Measurements from ENCODE around the gene GLMP.

Gene GLMP

DNA sequence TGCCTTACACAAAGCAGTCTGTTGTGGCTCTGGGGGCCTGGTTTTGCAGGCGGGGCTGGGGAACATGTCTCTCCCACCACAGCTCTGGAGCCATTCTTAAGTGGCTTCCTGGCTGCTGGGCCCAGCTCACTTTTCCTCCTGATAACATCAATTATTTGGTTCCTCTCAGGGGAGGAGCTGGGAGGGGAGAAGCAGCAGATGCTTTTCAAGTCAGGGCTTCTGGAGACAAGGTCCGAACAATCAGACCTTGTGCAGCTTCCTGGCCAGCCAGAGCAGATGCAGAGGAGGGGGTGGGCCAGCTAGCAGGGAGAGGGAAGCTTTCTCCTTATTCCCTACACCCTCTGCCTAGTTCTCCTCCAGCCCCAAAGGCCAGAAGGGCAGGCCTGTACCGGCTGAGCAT lies 44.0 kb downstream of the GLMP start:
- WGBS, 2 experiments (ENCODE audit: insufficient coverage in 2 of 2), result 74 to 86% methylated on average over 2 to 3 of the region's 3 CpGs
- Histone ChIP-seq H3K36me3 (ENCODE audit: control insufficient read depth, insufficient read depth, low read length) (peaks cover 76% of the 10 kb centered on the region), H3K4me3 (ENCODE audit: extremely low read depth, insufficient read depth, low read length, poor library complexity, severe bottlenecking) (no peak overlapping the region)

GRCh38 chr1:156249593-156249992 lies 45.9 kb downstream of the GLMP start:
- H3K9me3 ChIP-seq (ENCODE audit: control insufficient read depth, low read length), result no peaks in the 10 kb centered on the region
- 90 to 98% methylated on average over 2 to 4 of the region's 5 CpGs for WGBS, 2 experiments (ENCODE audit: insufficient coverage in 2 of 2)
- H3K27ac ChIP-seq (ENCODE audit: low read depth, low read length, severe bottlenecking), result peak overlapping the region; percentile 10
- H3K36me3 ChIP-seq (ENCODE audit: control insufficient read depth, insufficient read depth, low read length), result peaks cover 60% of the 10 kb centered on the region
- peaks cover 57% of the 10 kb centered on the region for H3K4me1 ChIP-seq (ENCODE audit: control insufficient read depth, insufficient read depth, low read length, poor library complexity, severe bottlenecking)
- H3K4me3 ChIP-seq (ENCODE audit: extremely low read depth, insufficient read depth, low read length, poor library complexity, severe bottlenecking), result no peak overlapping the region

More for the DNA sequence above, 44.0 kb downstream of the GLMP start:
- H3K4me1 ChIP-seq (ENCODE audit: control insufficient read depth, insufficient read depth, low read length, poor library complexity, severe bottlenecking), result peaks cover 61% of the 10 kb centered on the region
- H3K27ac ChIP-seq (ENCODE audit: low read depth, low read length, severe bottlenecking), result peak overlapping the region; percentile 76
- no peaks in the 10 kb centered on the region for H3K9me3 ChIP-seq (ENCODE audit: control insufficient read depth, low read length)

GRCh38 chr1:156248323-156248683 lies 47.2 kb downstream of the GLMP start:
- Histone ChIP-seq H3K4me3 (ENCODE audit: extremely low read depth, insufficient read depth, low read length, poor library complexity, severe bottlenecking) (no peak overlapping the region), H3K36me3 (ENCODE audit: control insufficient read depth, insufficient read depth, low read length) (peaks cover 47% of the 10 kb centered on the region), H3K27ac (ENCODE audit: low read depth, low read length, severe bottlenecking) (peak overlapping the region; percentile 41), H3K4me1 (ENCODE audit: control insufficient read depth, insufficient read depth, low read length, poor library complexity, severe bottlenecking) (peaks cover 52% of the 10 kb centered on the region), H3K9me3 (ENCODE audit: control insufficient read depth, low read length) (no peaks in the 10 kb centered on the region)
- no CpG with 5 or more reads among the region's 4 CpGs for WGBS, 2 experiments (ENCODE audit: insufficient coverage in 2 of 2)

GRCh38 chr1:156247460-156248322 lies 47.8 kb downstream of the GLMP start, which contains the start of gene PAQR6:
PAQR6 (minus strand) TSS chr1:156248056; CDS start chr1:156246731, 1,325 bp downstream.
- Histone ChIP-seq H3K4me3 (ENCODE audit: extremely low read depth, insufficient read depth, low read length, poor library complexity, severe bottlenecking) (no peak within 1 kb of the TSS), H3K27ac (ENCODE audit: low read depth, low read length, severe bottlenecking) (peak within 1 kb of the TSS; percentile 41), H3K36me3 (ENCODE audit: control insufficient read depth, insufficient read depth, low read length) (peaks cover 41% of the 10 kb centered on the region), H3K9me3 (ENCODE audit: control insufficient read depth, low read length) (no peaks in the 10 kb centered on the region), H3K4me1 (ENCODE audit: control insufficient read depth, insufficient read depth, low read length, poor library complexity, severe bottlenecking) (peaks cover 48% of the 10 kb centered on the region)
- 75 to 89% methylated on average over 13 to 14 of the region's 16 CpGs for WGBS, 2 experiments (ENCODE audit: insufficient coverage in 2 of 2)

DNA sequence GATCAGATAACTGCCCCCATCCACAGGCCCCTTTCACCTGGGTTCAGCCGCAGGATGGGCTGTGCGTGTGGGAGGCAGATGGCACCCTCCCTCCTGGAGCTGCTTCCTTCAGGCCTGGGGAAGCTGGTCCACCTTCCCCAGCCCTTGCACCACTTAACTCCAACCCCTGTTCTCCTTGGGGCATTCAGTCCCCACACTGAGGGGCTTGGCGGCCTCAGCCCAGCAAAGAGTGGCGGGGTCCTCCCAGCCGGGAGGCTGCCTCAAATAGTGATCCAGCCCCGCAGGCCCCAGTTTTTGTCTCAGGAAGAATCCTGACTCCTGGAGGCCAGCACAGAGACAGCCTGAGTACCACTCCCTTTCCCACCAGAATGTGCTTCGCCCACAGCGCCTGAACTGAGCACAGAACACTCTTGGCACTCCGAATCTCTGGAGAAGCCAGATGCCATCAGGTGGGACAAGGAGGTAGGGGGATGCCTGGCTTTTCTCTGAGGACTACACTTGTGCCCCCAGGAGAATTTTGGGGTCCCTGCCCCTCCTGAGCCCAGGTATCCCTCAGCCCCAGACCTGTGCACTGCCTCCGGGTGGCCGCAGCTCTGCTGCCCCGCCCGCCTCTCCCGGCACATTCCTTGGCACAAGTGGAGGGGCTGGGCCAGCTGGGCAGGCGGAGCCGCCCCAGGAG lies 48.6 kb downstream of the GLMP start:
- Histone ChIP-seq H3K27ac (ENCODE audit: low read depth, low read length, severe bottlenecking) (no peak overlapping the region), H3K4me1 (ENCODE audit: control insufficient read depth, insufficient read depth, low read length, poor library complexity, severe bottlenecking) (peaks cover 40% of the 10 kb centered on the region), H3K9me3 (ENCODE audit: control insufficient read depth, low read length) (no peaks in the 10 kb centered on the region), H3K4me3 (ENCODE audit: extremely low read depth, insufficient read depth, low read length, poor library complexity, severe bottlenecking) (no peak overlapping the region), H3K36me3 (ENCODE audit: control insufficient read depth, insufficient read depth, low read length) (peaks cover 33% of the 10 kb centered on the region)
- 93 to 96% methylated on average over 12 to 13 of the region's 16 CpGs for WGBS, 2 experiments (ENCODE audit: insufficient coverage in 2 of 2)

GRCh38 chr1:156246241-156246780 lies 49.2 kb downstream of the GLMP start:
- H3K36me3 ChIP-seq (ENCODE audit: control insufficient read depth, insufficient read depth, low read length), result peaks cover 32% of the 10 kb centered on the region
- H3K27ac ChIP-seq (ENCODE audit: low read depth, low read length, severe bottlenecking), result no peak overlapping the region
- 83 to 97% methylated on average over 3 to 8 of the region's 10 CpGs for WGBS, 2 experiments (ENCODE audit: insufficient coverage in 2 of 2)
- peaks cover 40% of the 10 kb centered on the region for H3K4me1 ChIP-seq (ENCODE audit: control insufficient read depth, insufficient read depth, low read length, poor library complexity, severe bottlenecking)
- no peak overlapping the region for H3K4me3 ChIP-seq (ENCODE audit: extremely low read depth, insufficient read depth, low read length, poor library complexity, severe bottlenecking)
- H3K9me3 ChIP-seq (ENCODE audit: control insufficient read depth, low read length), result no peaks in the 10 kb centered on the region

DNA sequence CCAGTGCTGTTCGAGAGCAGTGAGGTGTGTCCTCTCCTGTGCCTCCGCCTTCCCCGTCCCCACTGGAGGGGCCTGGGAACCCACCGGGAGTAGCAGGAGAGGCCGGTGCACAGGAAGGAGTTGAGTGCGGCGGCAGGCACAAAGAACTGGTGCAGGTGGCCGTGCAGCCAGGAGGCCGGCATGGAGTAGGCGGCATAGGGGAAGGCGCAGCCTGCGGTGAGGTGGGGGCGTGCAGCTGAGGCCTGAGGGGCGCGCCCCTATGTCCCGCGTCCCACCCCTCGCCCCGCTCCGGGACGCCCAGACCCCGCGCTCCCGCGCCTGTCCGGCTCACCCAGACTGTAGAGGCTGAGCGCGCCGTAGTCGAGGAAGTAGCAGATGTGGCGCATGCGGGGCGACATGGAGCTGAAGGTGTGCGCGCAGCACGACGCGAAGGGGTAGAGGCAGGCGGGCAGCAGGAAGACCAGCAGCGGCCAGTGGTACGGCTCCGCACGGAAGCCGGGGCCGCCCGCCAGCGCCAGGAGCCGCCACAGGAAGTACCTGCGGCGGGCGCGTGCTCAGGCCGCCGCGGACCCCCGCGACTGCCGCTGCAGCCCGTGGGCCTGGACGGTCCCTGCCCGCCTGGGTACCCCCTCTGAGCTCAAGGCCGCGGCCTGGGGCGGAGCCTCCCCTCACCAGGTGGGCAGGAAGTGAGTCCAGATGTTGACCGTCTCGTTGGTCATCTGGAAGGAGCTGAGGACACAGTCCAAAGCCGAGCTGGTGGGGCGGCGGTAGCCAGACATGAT lies 49.8 kb downstream of the GLMP start:
- 47 to 55% methylated on average over 51 to 58 of the region's 69 CpGs for WGBS, 2 experiments (ENCODE audit: insufficient coverage in 2 of 2)
- Histone ChIP-seq H3K9me3 (ENCODE audit: control insufficient read depth, low read length) (no peaks in the 10 kb centered on the region), H3K4me1 (ENCODE audit: control insufficient read depth, insufficient read depth, low read length, poor library complexity, severe bottlenecking) (peaks cover 35% of the 10 kb centered on the region), H3K27ac (ENCODE audit: low read depth, low read length, severe bottlenecking) (no peak overlapping the region), H3K36me3 (ENCODE audit: control insufficient read depth, insufficient read depth, low read length) (peaks cover 26% of the 10 kb centered on the region), H3K4me3 (ENCODE audit: extremely low read depth, insufficient read depth, low read length, poor library complexity, severe bottlenecking) (no peak overlapping the region)

- no peaks in the 10 kb centered on the region for H3K9me3 ChIP-seq (ENCODE audit: control insufficient read depth, low read length)
- peaks cover 26% of the 10 kb centered on the region for H3K4me1 ChIP-seq (ENCODE audit: control insufficient read depth, insufficient read depth, low read length, poor library complexity, severe bottlenecking)
- 96% methylated on average over 17 of the region's 17 CpGs for WGBS, 2 experiments (ENCODE audit: insufficient coverage in 2 of 2)
- no peak overlapping the region for H3K27ac ChIP-seq (ENCODE audit: low read depth, low read length, severe bottlenecking)
- no peak overlapping the region for H3K4me3 ChIP-seq (ENCODE audit: extremely low read depth, insufficient read depth, low read length, poor library complexity, severe bottlenecking)
- peaks cover 21% of the 10 kb centered on the region for H3K36me3 ChIP-seq (ENCODE audit: control insufficient read depth, insufficient read depth, low read length)
These were observed 50.8 kb downstream of the GLMP start for GRCh38 chr1:156244712-156245111.

DNA sequence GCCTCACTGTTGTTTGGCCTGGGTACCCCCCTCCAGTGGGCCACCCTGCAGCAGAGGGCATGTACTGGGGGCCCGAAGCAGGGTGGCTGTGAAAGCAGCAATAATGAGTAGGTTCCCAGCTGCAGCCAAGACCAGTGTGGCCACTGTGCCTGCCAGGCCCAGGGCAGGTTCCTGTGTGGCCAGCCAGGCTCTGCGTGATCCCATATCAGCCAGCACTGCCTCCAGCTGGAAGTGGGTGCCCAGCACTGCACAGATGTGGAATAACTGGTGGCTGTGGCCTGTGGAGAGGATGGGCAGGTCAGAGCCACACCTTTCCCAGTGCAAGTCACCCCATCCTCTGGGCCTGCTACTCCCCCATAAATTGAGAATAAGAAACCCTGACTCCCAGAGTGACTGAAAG lies 51.4 kb downstream of the GLMP start:
- H3K36me3 ChIP-seq (ENCODE audit: control insufficient read depth, insufficient read depth, low read length), result peaks cover 21% of the 10 kb centered on the region
- H3K9me3 ChIP-seq (ENCODE audit: control insufficient read depth, low read length), result no peaks in the 10 kb centered on the region
- H3K4me3 ChIP-seq (ENCODE audit: extremely low read depth, insufficient read depth, low read length, poor library complexity, severe bottlenecking), result no peak overlapping the region
- WGBS, 2 experiments (ENCODE audit: insufficient coverage in 2 of 2), result 75 to 100% methylated on average over 2 of the region's 2 CpGs
- H3K4me1 ChIP-seq (ENCODE audit: control insufficient read depth, insufficient read depth, low read length, poor library complexity, severe bottlenecking), result peaks cover 20% of the 10 kb centered on the region
- H3K27ac ChIP-seq (ENCODE audit: low read depth, low read length, severe bottlenecking), result no peak overlapping the region

DNA sequence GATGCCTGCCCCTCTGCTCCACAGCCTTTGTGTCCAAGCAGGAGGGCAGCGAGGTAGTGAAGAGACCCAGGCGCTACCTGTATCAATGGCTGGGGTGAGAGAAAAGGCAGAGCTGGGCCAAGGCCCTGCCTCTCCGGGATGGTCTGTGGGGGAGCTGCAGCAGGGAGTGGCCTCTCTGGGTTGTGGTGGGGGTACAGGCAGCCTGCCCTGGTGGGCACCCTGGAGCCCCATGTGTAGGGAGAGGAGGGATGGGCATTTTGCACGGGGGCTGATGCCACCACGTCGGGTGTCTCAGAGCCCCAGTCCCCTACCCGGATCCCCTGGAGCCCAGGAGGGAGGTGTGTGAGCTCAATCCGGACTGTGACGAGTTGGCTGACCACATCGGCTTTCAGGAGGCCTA lies 52.7 kb downstream of the GLMP start:
- no peak overlapping the region for H3K4me3 ChIP-seq (ENCODE audit: extremely low read depth, insufficient read depth, low read length, poor library complexity, severe bottlenecking)
- no peaks in the 10 kb centered on the region for H3K9me3 ChIP-seq (ENCODE audit: control insufficient read depth, low read length)
- 90 to 93% methylated on average over 7 to 9 of the region's 10 CpGs for WGBS, 2 experiments (ENCODE audit: insufficient coverage in 2 of 2)
- no peak overlapping the region for H3K27ac ChIP-seq (ENCODE audit: low read depth, low read length, severe bottlenecking)
- peaks cover 10% of the 10 kb centered on the region for H3K4me1 ChIP-seq (ENCODE audit: control insufficient read depth, insufficient read depth, low read length, poor library complexity, severe bottlenecking)
- peaks cover 23% of the 10 kb centered on the region for H3K36me3 ChIP-seq (ENCODE audit: control insufficient read depth, insufficient read depth, low read length)
